ENCODE measurements around the gene SPDYE6. TPM values are rescaled to one million over a fixed set of nuclear protein-coding genes. Genes with fewer than 3 reads are reported as not detected.

Gene SPDYE6
- polyA plus RNA-seq, 1 of the 3 experiments (the other 2 are of a cell fraction), result not detected

- H3K9me3 ChIP-seq, result no peaks in the 10 kb centered on the region
- TF ChIP-seq POLR2AphosphoS5 (IDR thresholded peaks at IDR 0.05; ENCODE audit: low read depth, low read length), result no peak
- no peak for TF ChIP-seq ELF1 (IDR thresholded peaks at IDR 0.05)
- TF ChIP-seq JUND (IDR thresholded peaks at IDR 0.05), result no peak
- H3K4me3 ChIP-seq (ENCODE audit: low read depth in 2 of 2, low read length in 1 of 2), result no peak overlapping the region
- DNase-seq, result no peak
- H3K27ac ChIP-seq (ENCODE audit: low read depth in 2 of 2, low read length in 1 of 2), result no peak overlapping the region
- peaks cover 44 to 61% of the 10 kb centered on the region in 2 experiments for H3K36me3 ChIP-seq (replicated peaks in 1 of 2; ENCODE audit: control insufficient read depth in 1 of 2, insufficient read depth in 2 of 2, low read length in 1 of 2)
- 98% methylated on average over 5 of the region's 5 CpGs for WGBS (ENCODE audit: low lambda C conversion rate)
- ChIA-PET POLR2A (no interaction called here), CTCF (interaction anchor here (0.6 to 2.0 kb wide), 3 partner anchors 12 to 121 kb away, joined by 3 to 8 read pairs (median 4); no protein-coding TSS in a partner anchor)
- H3K9ac ChIP-seq, result no peak overlapping the region
- no peaks in the 10 kb centered on the region for H3K27me3 ChIP-seq (ENCODE audit: insufficient read depth)
- peaks cover 37% of the 10 kb centered on the region for H3K79me2 ChIP-seq (ENCODE audit: insufficient read depth)
- H4K20me1 ChIP-seq (ENCODE audit: insufficient read depth), result no peaks in the 10 kb centered on the region
- H3K4me1 ChIP-seq (ENCODE audit: control insufficient read depth in 1 of 2, insufficient read depth in 2 of 2, low read depth in 1 of 2, low read length in 1 of 2), result peaks cover 0 to 7% of the 10 kb centered on the region in 2 experiments; a peak in 2 of 4 replicates
- H3K9me2 ChIP-seq, result no peaks in the 10 kb centered on the region
- no peak overlapping the region for H2AFZ ChIP-seq (ENCODE audit: low read depth)
- peaks cover 37% of the 10 kb centered on the region for H3F3A ChIP-seq (replicated peaks; ENCODE audit: insufficient read depth)
- no peak overlapping the region for H3K4me2 ChIP-seq
Measured at GRCh38 chr7:102400360-102400759, 44.1 kb upstream of the SPDYE6 start.

GRCh38 chr7:102398543-102398942 is 42.3 kb upstream of the SPDYE6 start:
- Histone ChIP-seq H3K27me3 (ENCODE audit: insufficient read depth) (no peaks in the 10 kb centered on the region), H2AFZ (ENCODE audit: low read depth) (no peak overlapping the region), H3K4me1 (ENCODE audit: control insufficient read depth in 1 of 2, insufficient read depth in 2 of 2, low read depth in 1 of 2, low read length in 1 of 2) (peaks cover 0 to 7% of the 10 kb centered on the region in 2 experiments; a peak in 2 of 4 replicates), H3K9ac (no peak overlapping the region), H3K36me3 (replicated peaks in 1 of 2; ENCODE audit: control insufficient read depth in 1 of 2, insufficient read depth in 2 of 2, low read length in 1 of 2) (peaks cover 31 to 58% of the 10 kb centered on the region in 2 experiments), H3K79me2 (ENCODE audit: insufficient read depth) (peaks cover 34% of the 10 kb centered on the region), H3F3A (replicated peaks; ENCODE audit: insufficient read depth) (peaks cover 40% of the 10 kb centered on the region), H3K4me2 (no peak overlapping the region), H3K9me2 (no peaks in the 10 kb centered on the region), H3K27ac (ENCODE audit: low read depth in 2 of 2, low read length in 1 of 2) (no peak overlapping the region), H4K20me1 (ENCODE audit: insufficient read depth) (no peaks in the 10 kb centered on the region), H3K4me3 (ENCODE audit: low read depth in 2 of 2, low read length in 1 of 2) (no peak overlapping the region), H3K9me3 (no peaks in the 10 kb centered on the region)
- TF ChIP-seq FOXM1 (IDR thresholded peaks at IDR 0.05; ENCODE audit: low read depth) (no peak), NFIC (IDR thresholded peaks at IDR 0.05; ENCODE audit: borderline replicate concordance) (no peak), MXI1 (IDR thresholded peaks at IDR 0.05; ENCODE audit: low read depth, low read length) (no peak), SMC3 (IDR thresholded peaks at IDR 0.05; ENCODE audit: low read depth, low read length) (no peak), POLR2AphosphoS5 (IDR thresholded peaks at IDR 0.05; ENCODE audit: low read depth, low read length) (no peak)
- WGBS (ENCODE audit: low lambda C conversion rate), result 93% methylated on average over 8 of the region's 8 CpGs
- CTCF ChIA-PET, result interaction anchor here (1.0 to 18.3 kb wide), 4 partner anchors 8 to 115 kb away, joined by 3 to 421 read pairs (median 4); partner anchors contain the start of genes ORAI2 and SH2B2
- no peak for DNase-seq
- POLR2A ChIA-PET, result interaction anchor here (0.7 kb wide), 1 partner anchor 67 kb away, joined by 5 read pairs; no protein-coding TSS in a partner anchor

- H3K27ac ChIP-seq (ENCODE audit: low read depth in 2 of 2, low read length in 1 of 2), result peak overlapping the region; percentile 80 to 88
- H3K36me3 ChIP-seq (replicated peaks in 1 of 2; ENCODE audit: control insufficient read depth in 1 of 2, insufficient read depth in 2 of 2, low read length in 1 of 2), result peaks cover 25 to 46% of the 10 kb centered on the region in 2 experiments
- H2AFZ ChIP-seq (ENCODE audit: low read depth), result peak overlapping the region; percentile 39
- H3K9ac ChIP-seq, result peak overlapping the region; percentile 94
- H3K79me2 ChIP-seq (ENCODE audit: insufficient read depth), result peaks cover 34% of the 10 kb centered on the region
- no peaks in the 10 kb centered on the region for H3K9me2 ChIP-seq
- peak overlapping the region; percentile 86 for H3K4me2 ChIP-seq
- no peaks in the 10 kb centered on the region for H4K20me1 ChIP-seq (ENCODE audit: insufficient read depth)
- CTCF ChIA-PET, result interaction anchor here (0.7 to 18.3 kb wide), 9 partner anchors 9 to 854 kb away, joined by 3 to 421 read pairs (median 3); partner anchors contain the start of gene SH2B2
- H3K4me1 ChIP-seq (ENCODE audit: control insufficient read depth in 1 of 2, insufficient read depth in 2 of 2, low read depth in 1 of 2, low read length in 1 of 2), result peaks cover 0 to 7% of the 10 kb centered on the region in 2 experiments; a peak in 2 of 4 replicates
- TF ChIP-seq RAD21 (IDR thresholded peaks at IDR 0.05; ENCODE audit: low read length) (no peak), GATA2 (CRISPR knock-in tag; IDR thresholded peaks at IDR 0.05) (no peak), IRF3 (IDR thresholded peaks at IDR 0.05; ENCODE audit: low read depth, low read length) (no peak), NRF1 (IDR thresholded peaks at IDR 0.05; ENCODE audit: low read depth, low read length) (no peak), FOXJ3 (CRISPR knock-in tag; IDR thresholded peaks at IDR 0.05) (no peak), TCF12 (IDR thresholded peaks at IDR 0.05) (no peak), ELF1 (IDR thresholded peaks at IDR 0.05) (no peak), USF2 (IDR thresholded peaks at IDR 0.05; ENCODE audit: borderline replicate concordance, low read depth, low read length) (no peak), FOXM1 (IDR thresholded peaks at IDR 0.05; ENCODE audit: low read depth) (no peak), POLR2AphosphoS5 (IDR thresholded peaks at IDR 0.05; ENCODE audit: low read depth, low read length) (no peak), MEF2A (IDR thresholded peaks at IDR 0.05; ENCODE audit: borderline replicate concordance, low read depth) (no peak), REST (IDR thresholded peaks at IDR 0.05; ENCODE audit: low read depth, low read length) (no peak)
- H3K4me3 ChIP-seq (ENCODE audit: low read depth in 2 of 2, low read length in 1 of 2), result peak overlapping the region; percentile 67 to 97
- peak; percentile 35 for DNase-seq
- WGBS (ENCODE audit: low lambda C conversion rate), result 3% methylated on average over 12 of the region's 12 CpGs
- H3K9me3 ChIP-seq, result no peaks in the 10 kb centered on the region
- H3K27me3 ChIP-seq (ENCODE audit: insufficient read depth), result no peaks in the 10 kb centered on the region
- POLR2A ChIA-PET, result interaction anchor here (1.0 to 2.8 kb wide), 4 partner anchors 8 to 109 kb away, joined by 3 to 19 read pairs (median 4); partner anchors contain the start of gene SH2B2
- H3F3A ChIP-seq (replicated peaks; ENCODE audit: insufficient read depth), result peaks cover 33% of the 10 kb centered on the region
Measured at GRCh38 chr7:102396710-102397019, 40.4 kb upstream of the SPDYE6 start.

All from SK-N-SH (cell line).